ENCODE measurements around the gene SHISAL2B.
"Not testable (repeated sequence)": the region's sequence is repeated elsewhere in the genome, so short reads cannot be mapped to it uniquely, and the experiment has no call there.

Gene SHISAL2B

DNA sequence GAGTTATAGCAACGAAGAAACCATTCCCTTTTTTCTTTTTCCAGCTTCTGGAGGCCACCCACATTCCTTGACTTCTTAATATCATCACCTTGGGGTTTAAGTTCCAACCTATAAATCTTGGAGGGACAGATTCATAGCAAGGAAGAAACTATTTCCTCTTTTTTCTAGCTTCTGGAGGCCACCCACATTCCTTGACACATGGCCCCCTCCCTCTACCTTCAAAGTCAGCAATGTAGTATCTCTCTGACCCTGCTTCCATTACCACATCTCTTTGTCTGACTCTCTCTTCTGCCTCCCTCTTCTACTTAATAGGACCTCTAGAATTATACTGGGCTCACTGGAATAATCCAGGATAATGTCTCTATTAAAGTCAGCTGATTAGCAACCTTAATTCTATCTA, 34.7 kb upstream of the SHISAL2B start:
- TF ChIP-seq, protein P1, sequence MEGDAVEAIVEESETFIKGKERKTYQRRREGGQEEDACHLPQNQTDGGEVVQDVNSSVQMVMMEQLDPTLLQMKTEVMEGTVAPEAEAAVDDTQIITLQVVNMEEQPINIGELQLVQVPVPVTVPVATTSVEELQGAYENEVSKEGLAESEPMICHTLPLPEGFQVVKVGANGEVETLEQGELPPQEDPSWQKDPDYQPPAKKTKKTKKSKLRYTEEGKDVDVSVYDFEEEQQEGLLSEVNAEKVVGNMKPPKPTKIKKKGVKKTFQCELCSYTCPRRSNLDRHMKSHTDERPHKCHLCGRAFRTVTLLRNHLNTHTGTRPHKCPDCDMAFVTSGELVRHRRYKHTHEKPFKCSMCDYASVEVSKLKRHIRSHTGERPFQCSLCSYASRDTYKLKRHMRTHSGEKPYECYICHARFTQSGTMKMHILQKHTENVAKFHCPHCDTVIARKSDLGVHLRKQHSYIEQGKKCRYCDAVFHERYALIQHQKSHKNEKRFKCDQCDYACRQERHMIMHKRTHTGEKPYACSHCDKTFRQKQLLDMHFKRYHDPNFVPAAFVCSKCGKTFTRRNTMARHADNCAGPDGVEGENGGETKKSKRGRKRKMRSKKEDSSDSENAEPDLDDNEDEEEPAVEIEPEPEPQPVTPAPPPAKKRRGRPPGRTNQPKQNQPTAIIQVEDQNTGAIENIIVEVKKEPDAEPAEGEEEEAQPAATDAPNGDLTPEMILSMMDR (IDR thresholded peaks at IDR 0.05; ENCODE audit: insufficient read depth, low read depth, low read length, missing control alignments) = no peak
- no peak for DNase-seq (ENCODE audit: low read depth)
- H3K4me3 ChIP-seq (ENCODE audit: low read length) = no peak overlapping the region

DNA sequence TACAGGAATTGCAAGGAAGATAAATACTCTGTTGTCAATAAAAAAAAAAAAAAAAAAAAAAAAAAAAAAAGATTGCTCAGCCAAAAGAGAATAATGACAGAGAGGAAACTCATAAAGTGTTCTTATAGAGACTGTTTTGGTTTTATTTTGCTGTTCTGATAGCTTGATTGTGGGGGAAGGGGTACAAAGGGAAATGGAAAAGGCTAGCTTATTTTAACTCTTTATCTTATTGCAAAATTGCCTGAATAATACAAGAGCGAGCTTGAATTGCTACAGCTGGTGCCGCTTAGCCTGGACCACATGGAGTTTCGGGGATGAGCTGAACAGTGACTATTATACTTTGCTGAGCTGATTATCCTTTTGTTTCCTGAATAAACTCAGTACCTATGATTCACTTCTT, 31.0 kb upstream of the SHISAL2B start:
- TF ChIP-seq, protein P1 (IDR thresholded peaks at IDR 0.05; ENCODE audit: insufficient read depth, low read depth, low read length, missing control alignments) = no peak
- no peak for DNase-seq (ENCODE audit: low read depth)
- no peak overlapping the region for H3K4me3 ChIP-seq (ENCODE audit: low read length)

- H3K4me3 ChIP-seq (ENCODE audit: low read length) = not testable (repeated sequence)
- peak; percentile 9 for DNase-seq (ENCODE audit: low read depth)
These were observed 27.1 kb upstream of the SHISAL2B start for GRCh38 chr5:64663181-64663580.

DNA sequence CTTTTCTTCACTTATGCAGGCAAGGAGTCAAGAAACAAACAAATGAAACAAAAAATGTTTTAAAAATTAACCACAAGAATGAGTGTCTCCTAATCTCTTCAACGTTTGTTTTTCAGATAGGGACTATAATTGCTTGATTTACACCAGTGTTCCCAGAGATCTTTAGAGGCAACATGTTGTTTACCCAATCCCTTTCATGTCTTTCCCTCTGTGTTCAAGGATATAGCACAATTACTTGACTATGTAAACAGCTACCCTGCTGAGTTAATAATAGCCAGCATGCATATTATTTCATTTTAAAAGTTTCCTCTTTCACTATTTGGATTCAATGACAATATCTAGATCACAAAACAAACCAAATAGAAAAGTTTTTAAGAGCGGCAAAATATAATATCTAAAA, 25.1 kb upstream of the SHISAL2B start:
- no peak overlapping the region for H3K4me3 ChIP-seq (ENCODE audit: low read length)
- no peak for DNase-seq (ENCODE audit: low read depth)
- TF ChIP-seq, protein P1 (IDR thresholded peaks at IDR 0.05; ENCODE audit: insufficient read depth, low read depth, low read length, missing control alignments) = no peak

- DNase-seq (ENCODE audit: low read depth) = peak; percentile 77
- no peak overlapping the region for H3K4me3 ChIP-seq (ENCODE audit: low read length)
- TF ChIP-seq, protein P1 (IDR thresholded peaks at IDR 0.05; ENCODE audit: insufficient read depth, low read depth, low read length, missing control alignments) = no peak
These were observed 24.2 kb upstream of the SHISAL2B start for GRCh38 chr5:64666078-64666477.

DNA sequence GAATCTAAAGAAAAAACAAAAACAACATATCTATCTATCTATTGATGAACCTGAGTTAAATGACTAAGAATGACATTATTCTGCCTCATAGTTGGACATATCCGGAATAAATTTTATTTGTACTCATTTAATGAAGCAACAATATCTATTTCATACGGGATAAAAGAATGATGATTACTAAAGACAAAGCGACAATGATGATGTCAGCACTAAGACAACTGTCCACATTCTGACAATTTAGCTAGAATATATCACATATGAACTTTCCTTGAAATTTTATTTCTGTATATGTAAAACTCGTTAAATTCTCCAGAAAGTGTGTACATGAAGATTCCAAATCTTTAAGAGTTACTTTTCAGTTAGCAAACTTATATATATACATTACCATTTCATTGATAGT, 23.2 kb upstream of the SHISAL2B start:
- no peak overlapping the region for H3K4me3 ChIP-seq (ENCODE audit: low read length)
- DNase-seq (ENCODE audit: low read depth) = no peak
- TF ChIP-seq, protein P1 (IDR thresholded peaks at IDR 0.05; ENCODE audit: insufficient read depth, low read depth, low read length, missing control alignments) = no peak

DNA sequence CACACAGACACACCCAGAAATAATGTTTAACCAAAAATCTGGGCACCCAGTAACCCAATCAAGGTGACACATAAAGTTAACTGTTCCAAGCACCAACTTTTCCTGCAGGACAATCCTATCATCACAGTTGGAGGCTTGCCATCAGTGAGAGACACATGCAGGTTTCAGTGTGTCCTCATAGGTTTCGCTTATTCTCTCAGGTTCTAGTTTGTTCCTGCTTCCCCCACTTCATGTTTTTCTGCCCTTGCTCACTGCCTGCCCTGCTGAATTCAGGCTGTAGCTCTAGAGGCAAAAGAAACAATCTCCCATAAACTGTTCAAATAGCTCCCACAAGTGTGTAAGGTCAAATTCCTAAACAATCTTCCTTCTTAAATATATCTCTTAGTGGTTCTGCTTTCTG, 20.0 kb upstream of the SHISAL2B start:
- DNase-seq (ENCODE audit: low read depth) = no peak
- H3K4me3 ChIP-seq (ENCODE audit: low read length) = no peak overlapping the region
- TF ChIP-seq, protein P1 (IDR thresholded peaks at IDR 0.05; ENCODE audit: insufficient read depth, low read depth, low read length, missing control alignments) = no peak

DNA sequence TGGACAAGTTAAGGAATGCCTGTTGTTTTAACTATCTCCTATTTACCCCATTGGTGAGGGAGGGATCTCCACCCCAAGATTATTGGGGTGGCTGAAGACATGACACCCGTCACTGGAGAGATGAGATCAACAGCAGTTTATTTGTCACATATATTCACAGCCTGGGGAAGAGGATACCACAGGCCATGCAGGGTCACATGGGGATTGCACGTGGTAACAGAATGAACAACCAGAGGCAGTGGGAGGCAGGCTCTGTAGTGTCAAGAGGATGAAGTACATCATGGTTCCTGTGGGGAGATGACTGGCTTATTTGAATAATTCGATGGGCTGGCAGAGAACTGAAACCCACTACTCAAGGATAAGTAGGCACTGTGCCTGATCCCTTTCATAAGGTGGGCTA, 18.6 kb upstream of the SHISAL2B start:
- DNase-seq (ENCODE audit: low read depth) = no peak
- H3K4me3 ChIP-seq (ENCODE audit: low read length) = no peak overlapping the region
- TF ChIP-seq, protein P1 (IDR thresholded peaks at IDR 0.05; ENCODE audit: insufficient read depth, low read depth, low read length, missing control alignments) = no peak
